Colon (tissue), 2 donors: Measurements from ENCODE around the gene NDRG4.

Experiments used
- FAIRE-seq: peaks from 2 replicates; lab custom pipeline; 2012; peaks lifted over from hg19 to GRCh38; lab: Jason Lieb, UNC
- donor health status: control.
- donor health status: control.

The NDRG4 gene

DNA sequence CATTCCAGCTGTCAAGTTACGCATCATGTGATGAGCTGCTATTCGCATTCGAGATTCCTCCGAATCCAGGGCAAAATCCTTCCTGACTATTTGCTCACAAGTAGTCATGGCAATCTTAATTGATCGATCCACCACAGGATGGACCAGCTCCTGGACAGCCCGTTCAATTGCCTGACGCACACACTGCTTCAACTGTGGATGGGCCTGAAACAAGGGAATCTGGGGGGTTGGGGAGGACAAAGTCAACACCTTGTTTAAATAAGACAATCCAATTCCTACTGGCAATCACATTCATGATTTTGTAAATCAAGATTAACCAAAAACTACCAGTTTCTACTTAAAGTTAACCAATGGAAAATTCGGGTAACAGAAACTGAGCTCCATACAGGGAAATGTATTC lies 43.7 kb downstream of the NDRG4 start:
- no peak for FAIRE-seq

DNA sequence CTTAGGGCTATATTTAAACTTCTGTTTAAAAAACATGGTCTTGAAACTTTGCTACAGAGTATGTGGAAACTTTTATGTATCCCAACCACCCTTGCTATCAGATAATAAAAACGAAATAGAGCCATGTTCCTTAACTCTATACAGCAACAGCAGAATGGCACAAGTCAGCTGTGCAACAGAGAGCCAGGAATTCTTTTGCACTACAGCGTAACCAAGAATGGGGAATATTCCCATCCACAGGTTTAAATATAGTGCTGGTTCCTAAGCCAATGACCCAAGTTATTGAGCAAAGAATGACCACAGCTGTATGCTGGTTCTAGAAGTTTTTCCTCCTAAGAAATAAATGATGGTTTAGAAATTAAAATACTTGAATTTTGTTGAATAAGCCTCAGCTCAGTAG lies 48.4 kb downstream of the NDRG4 start:
- FAIRE-seq = no peak

DNA sequence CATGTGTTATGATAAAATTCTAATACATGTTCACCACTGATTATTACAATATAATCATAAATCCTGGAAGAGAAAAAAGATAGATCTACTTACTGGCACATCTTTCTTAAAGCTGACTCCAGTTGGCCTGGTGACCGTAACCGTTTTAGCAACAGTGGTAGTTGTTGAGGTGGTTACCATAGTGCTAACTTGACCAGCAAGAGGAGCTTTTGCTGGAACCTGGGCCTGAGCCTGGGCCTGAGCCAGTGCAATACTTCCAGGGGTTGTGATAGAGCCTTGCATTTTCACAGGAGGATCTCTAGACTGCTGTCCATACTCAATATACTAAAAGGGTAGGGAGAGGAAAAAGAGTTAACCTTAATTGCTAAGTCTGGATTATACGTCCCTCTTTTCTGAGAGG lies 51.6 kb downstream of the NDRG4 start:
- no peak for FAIRE-seq

DNA sequence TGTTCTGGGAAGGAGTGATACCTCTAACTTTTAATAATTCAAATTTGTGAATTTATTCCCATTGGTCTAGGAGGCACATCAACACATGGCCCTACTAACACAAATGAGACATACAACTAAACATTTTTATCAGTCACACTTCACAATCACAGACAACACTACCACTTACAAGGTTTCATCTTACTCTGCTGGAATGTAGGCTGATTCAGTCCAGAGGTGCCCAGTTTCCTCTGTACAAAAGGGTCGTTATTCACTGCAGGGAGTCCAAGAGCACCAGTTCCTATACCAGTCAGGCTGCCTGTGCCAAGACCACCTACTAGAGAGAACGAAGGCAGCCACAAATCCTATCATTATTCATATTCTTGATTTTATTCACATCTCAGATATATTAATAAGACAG lies 56.7 kb downstream of the NDRG4 start:
- FAIRE-seq = no peak
